ENCODE measurements around the gene PARD3B. TPM values are rescaled to one million over a fixed set of nuclear protein-coding genes. Genes with fewer than 3 reads are reported as not detected.

Gene PARD3B
- total RNA-seq, 4 donors from 2014 or later: 32.8 to 69.6 (median 47.3) TPM

GRCh38 chr2:205115511-205115910, 570.2 kb downstream of the PARD3B start:
- no peak for TF ChIP-seq CTCF (IDR thresholded peaks at IDR 0.05; ENCODE audit: low read depth)

- no peak for TF ChIP-seq CTCF (IDR thresholded peaks at IDR 0.05; ENCODE audit: low read depth)
Measured at GRCh38 chr2:205117125-205117524, 571.9 kb downstream of the PARD3B start.

GRCh38 chr2:205119136-205119535, 573.9 kb downstream of the PARD3B start:
- no peak for TF ChIP-seq CTCF (IDR thresholded peaks at IDR 0.05; ENCODE audit: low read depth)

GRCh38 chr2:205128726-205129125, 583.5 kb downstream of the PARD3B start:
- no peak for TF ChIP-seq CTCF (IDR thresholded peaks at IDR 0.05; ENCODE audit: low read depth)

GRCh38 chr2:205129531-205129930, 584.3 kb downstream of the PARD3B start:
- TF ChIP-seq CTCF (IDR thresholded peaks at IDR 0.05; ENCODE audit: low read depth): no peak

GRCh38 chr2:205130111-205130829, 585.0 kb downstream of the PARD3B start:
- TF ChIP-seq CTCF (IDR thresholded peaks at IDR 0.05; ENCODE audit: low read depth): no peak

- no peak for TF ChIP-seq CTCF (IDR thresholded peaks at IDR 0.05; ENCODE audit: low read depth)
Measured at GRCh38 chr2:205133544-205133943, 588.3 kb downstream of the PARD3B start.

All from subcutaneous adipose tissue (tissue), 4 donors.